ENCODE results near the gene MYO3B. TPM values are rescaled to one million over a fixed set of nuclear protein-coding genes. Genes with fewer than 3 reads are reported as not detected.

MYO3B gene
- total RNA-seq, 1 experiment from 2014 or later, result 0.50 TPM

DNA sequence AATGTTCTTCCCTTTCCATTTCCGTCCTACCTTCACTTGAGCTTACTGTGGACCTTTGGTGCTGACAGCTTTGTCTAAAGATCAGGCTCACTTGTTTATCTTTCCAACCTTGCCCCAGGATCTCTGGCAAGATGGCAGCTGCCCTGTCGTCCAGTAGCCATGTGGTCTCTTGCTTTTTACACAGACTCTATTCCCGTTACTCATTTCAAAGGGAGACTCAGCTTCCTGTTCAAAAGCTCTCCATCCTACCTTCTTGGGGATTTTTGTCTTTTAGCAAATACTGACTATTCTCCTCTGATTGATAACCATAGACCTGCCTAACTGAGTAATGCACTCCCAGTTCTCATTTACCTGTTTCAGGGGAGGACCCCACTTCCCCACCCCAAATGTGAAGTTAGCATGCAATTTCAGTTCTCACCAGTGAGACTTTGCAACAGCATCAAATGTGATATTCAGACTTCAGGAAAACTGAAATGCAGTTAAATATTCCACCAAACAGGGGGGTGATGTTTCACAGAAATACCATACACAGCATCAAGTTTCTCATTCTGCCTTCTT, 184.4 kb downstream of the MYO3B start (continued):
- TF ChIP-seq ZNF219 (CRISPR knock-in tag; IDR thresholded peaks at IDR 0.05; ENCODE audit: borderline replicate concordance) (no peak), NR2C2 (CRISPR knock-in tag; IDR thresholded peaks at IDR 0.05) (no peak), ZNF121 (CRISPR knock-in tag; IDR thresholded peaks at IDR 0.05) (no peak), CREB1 (CRISPR knock-in tag; IDR thresholded peaks at IDR 0.05) (no peak)
- TF ChIP-seq, protein P1, sequence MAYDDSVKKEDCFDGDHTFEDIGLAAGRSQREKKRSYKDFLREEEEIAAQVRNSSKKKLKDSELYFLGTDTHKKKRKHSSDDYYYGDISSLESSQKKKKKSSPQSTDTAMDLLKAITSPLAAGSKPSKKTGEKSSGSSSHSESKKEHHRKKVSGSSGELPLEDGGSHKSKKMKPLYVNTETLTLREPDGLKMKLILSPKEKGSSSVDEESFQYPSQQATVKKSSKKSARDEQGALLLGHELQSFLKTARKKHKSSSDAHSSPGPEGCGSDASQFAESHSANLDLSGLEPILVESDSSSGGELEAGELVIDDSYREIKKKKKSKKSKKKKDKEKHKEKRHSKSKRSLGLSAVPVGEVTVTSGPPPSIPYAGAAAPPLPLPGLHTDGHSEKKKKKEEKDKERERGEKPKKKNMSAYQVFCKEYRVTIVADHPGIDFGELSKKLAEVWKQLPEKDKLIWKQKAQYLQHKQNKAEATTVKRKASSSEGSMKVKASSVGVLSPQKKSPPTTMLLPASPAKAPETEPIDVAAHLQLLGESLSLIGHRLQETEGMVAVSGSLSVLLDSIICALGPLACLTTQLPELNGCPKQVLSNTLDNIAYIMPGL (CRISPR knock-in tag; IDR thresholded peaks at IDR 0.05), result no peak
- TF ChIP-seq, protein P2, sequence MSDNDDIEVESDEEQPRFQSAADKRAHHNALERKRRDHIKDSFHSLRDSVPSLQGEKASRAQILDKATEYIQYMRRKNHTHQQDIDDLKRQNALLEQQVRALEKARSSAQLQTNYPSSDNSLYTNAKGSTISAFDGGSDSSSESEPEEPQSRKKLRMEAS (CRISPR knock-in tag; IDR thresholded peaks at IDR 0.05), result no peak

DNA sequence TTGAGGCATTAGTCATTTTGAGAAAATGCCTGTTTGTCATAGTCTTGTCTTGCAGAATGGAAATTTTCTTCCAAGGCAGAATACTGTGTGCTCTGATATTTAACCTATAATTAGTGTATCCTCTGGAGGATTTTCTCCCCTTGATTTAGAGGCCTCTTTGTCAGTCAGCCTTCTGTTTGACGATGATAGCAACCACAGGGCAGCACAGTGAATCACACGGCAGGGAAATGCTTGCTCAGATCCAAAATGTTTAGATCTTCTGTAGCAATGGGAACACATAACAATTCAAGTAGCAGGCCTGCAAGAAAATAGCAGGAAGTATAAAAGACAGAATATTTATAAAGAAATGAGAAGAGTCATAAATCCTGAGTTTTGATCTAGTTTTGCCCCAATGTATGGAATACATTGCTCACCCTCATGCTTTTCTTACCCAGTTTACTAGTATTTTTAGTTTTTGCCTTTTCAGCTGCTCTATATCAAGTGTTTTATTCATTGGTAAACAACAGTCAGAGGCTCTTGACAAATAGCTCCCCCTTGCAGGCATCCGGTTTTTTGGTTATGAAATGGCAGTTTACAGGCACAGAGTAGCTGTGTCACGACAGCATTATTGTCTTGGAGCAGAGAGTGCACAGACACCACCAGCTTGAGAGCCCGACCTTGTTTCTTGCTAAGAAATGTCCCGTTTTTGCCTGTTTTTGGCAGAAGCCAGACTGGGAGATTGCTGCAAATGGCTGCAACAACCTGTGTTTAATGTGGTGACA, 185.1 kb downstream of the MYO3B start:
- POLR2A ChIA-PET, result interaction anchor here (0.6 kb wide), 1 partner anchor 30 kb away, joined by 4 read pairs; no protein-coding TSS in a partner anchor
- Mint-ChIP-seq H3K27me3 (ENCODE audit: low read depth) (peaks cover 5% of the 10 kb centered on the region), H3K9me3 (peaks cover 4% of the 10 kb centered on the region; the same call in 1 of the 2 replicates), H3K4me3 (no peak overlapping the region), H3K36me3 (no peaks in the 10 kb centered on the region), H3K27ac (no peak overlapping the region), H3K4me1 (peaks cover 55% of the 10 kb centered on the region)
- CTCF ChIA-PET, result interaction anchor here (1.4 to 2.1 kb wide), 3 partner anchors 451 to 453 kb away, joined by 4 to 26 read pairs (median 8); partner anchors contain the start of gene GAD1
- no peak for DNase-seq (ENCODE audit: low spot score)
- no peak for ATAC-seq
- no peak for TF ChIP-seq ESRRA (CRISPR knock-in tag; IDR thresholded peaks at IDR 0.05; ENCODE audit: borderline replicate concordance)
- TF ChIP-seq GRHL2 (CRISPR knock-in tag; IDR thresholded peaks at IDR 0.05; ENCODE audit: insufficient replicate concordance, severe bottlenecking), result no peak
- TF ChIP-seq NFYB (CRISPR knock-in tag; conservative IDR thresholded peaks at IDR 0.05; ENCODE audit: low read depth), result no peak
- TF ChIP-seq, protein P3, sequence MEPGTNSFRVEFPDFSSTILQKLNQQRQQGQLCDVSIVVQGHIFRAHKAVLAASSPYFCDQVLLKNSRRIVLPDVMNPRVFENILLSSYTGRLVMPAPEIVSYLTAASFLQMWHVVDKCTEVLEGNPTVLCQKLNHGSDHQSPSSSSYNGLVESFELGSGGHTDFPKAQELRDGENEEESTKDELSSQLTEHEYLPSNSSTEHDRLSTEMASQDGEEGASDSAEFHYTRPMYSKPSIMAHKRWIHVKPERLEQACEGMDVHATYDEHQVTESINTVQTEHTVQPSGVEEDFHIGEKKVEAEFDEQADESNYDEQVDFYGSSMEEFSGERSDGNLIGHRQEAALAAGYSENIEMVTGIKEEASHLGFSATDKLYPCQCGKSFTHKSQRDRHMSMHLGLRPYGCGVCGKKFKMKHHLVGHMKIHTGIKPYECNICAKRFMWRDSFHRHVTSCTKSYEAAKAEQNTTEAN (CRISPR knock-in tag; IDR thresholded peaks at IDR 0.05), result no peak
- no peak for TF ChIP-seq ARID4B (CRISPR knock-in tag; IDR thresholded peaks at IDR 0.05; ENCODE audit: borderline replicate concordance)
- TF ChIP-seq ATF1 (CRISPR knock-in tag; IDR thresholded peaks at IDR 0.05), result no peak
- TF ChIP-seq ZBTB21 (CRISPR knock-in tag; IDR thresholded peaks at IDR 0.05; ENCODE audit: borderline replicate concordance), result no peak
- no peak for TF ChIP-seq TEAD1 (CRISPR knock-in tag; IDR thresholded peaks at IDR 0.05)
- TF ChIP-seq, protein P4, sequence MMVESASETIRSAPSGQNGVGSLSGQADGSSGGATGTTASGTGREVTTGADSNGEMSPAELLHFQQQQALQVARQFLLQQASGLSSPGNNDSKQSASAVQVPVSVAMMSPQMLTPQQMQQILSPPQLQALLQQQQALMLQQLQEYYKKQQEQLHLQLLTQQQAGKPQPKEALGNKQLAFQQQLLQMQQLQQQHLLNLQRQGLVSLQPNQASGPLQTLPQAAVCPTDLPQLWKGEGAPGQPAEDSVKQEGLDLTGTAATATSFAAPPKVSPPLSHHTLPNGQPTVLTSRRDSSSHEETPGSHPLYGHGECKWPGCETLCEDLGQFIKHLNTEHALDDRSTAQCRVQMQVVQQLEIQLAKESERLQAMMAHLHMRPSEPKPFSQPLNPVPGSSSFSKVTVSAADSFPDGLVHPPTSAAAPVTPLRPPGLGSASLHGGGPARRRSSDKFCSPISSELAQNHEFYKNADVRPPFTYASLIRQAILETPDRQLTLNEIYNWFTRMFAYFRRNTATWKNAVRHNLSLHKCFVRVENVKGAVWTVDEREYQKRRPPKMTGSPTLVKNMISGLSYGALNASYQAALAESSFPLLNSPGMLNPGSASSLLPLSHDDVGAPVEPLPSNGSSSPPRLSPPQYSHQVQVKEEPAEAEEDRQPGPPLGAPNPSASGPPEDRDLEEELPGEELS (CRISPR knock-in tag; IDR thresholded peaks at IDR 0.05), result no peak
- TF ChIP-seq, protein P5, sequence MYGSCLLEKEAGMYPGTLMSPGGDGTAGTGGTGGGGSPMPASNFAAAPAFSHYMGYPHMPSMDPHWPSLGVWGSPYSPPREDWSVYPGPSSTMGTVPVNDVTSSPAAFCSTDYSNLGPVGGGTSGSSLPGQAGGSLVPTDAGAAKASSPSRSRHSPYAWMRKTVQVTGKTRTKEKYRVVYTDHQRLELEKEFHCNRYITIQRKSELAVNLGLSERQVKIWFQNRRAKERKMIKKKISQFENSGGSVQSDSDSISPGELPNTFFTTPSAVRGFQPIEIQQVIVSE (CRISPR knock-in tag; IDR thresholded peaks at IDR 0.05; ENCODE audit: borderline replicate concordance), result no peak
- no peak for TF ChIP-seq ZNF423 (CRISPR knock-in tag; IDR thresholded peaks at IDR 0.05)
- TF ChIP-seq TEAD4 (CRISPR knock-in tag; IDR thresholded peaks at IDR 0.05), result no peak
- TF ChIP-seq PRDM15 (CRISPR knock-in tag; IDR thresholded peaks at IDR 0.05), result no peak

Data from WTC11 (cell line).